HEK293T (cell line): ENCODE measurements around the gene ANTXR1.
"Not testable (repeated sequence)": the region's sequence is repeated elsewhere in the genome, so short reads cannot be mapped to it uniquely, and the experiment has no call there.

Experiments used
- CTCF ChIA-PET: fragments of 350-600 bp; formaldehyde crosslinking; extraction: SDS; loops from one replicate; lab custom pipeline; 2021; ENCODE audit warnings: antibody characterized with exemption, inconsistent platforms; lab: Yijun Ruan, JAX
- POLR2A ChIA-PET: fragments of 350-600 bp; formaldehyde crosslinking; extraction: SDS; loops from one replicate; lab custom pipeline; 2020; ENCODE audit warnings: antibody characterized with exemption, inconsistent platforms; lab: Yijun Ruan, JAX
- DNase-seq: peaks from one replicate; pipeline ENCODE4 v3.0.0; 2012; ENCODE audit warnings: mixed read lengths; ENCODE audit errors: extremely low spot score
- ARNT ChIP-seq: fragments of 450-650 bp; IDR thresholded peaks from 2 replicates; pipeline ENCODE4 v1.6.1; 2017; ENCODE audit warnings: mild to moderate bottlenecking
- BHLHE40 ChIP-seq: fragments of 450-650 bp; IDR thresholded peaks from 2 replicates; pipeline ENCODE4 v1.6.1; 2016; ENCODE audit warnings: mild to moderate bottlenecking, moderate library complexity, borderline replicate concordance
- CTBP1 ChIP-seq: fragments of 450-650 bp; IDR thresholded peaks from 2 replicates; pipeline ENCODE4 v1.6.1; 2016; ENCODE audit warnings: borderline replicate concordance
- ELF4 ChIP-seq: fragments of 450-650 bp; IDR thresholded peaks from 2 replicates; pipeline ENCODE4 v1.6.1; 2017; ENCODE audit warnings: antibody characterized with exemption
- FOXA1 ChIP-seq: fragments of 450-650 bp; IDR thresholded peaks from 2 replicates; pipeline ENCODE4 v1.6.1; 2016; ENCODE audit warnings: mild to moderate bottlenecking
- FOXK2 ChIP-seq: fragments of 450-650 bp; IDR thresholded peaks from 2 replicates; pipeline ENCODE4 v1.6.1; 2016; ENCODE audit warnings: mild to moderate bottlenecking
- FOXM1 ChIP-seq: fragments of 450-650 bp; IDR thresholded peaks from 2 replicates; pipeline ENCODE4 v1.6.1; 2017; ENCODE audit warnings: mild to moderate bottlenecking, borderline replicate concordance
- HDGF ChIP-seq: fragments of 450-650 bp; IDR thresholded peaks from 2 replicates; pipeline ENCODE4 v1.6.1; 2017; ENCODE audit warnings: antibody characterized with exemption, borderline replicate concordance
- L3MBTL2 ChIP-seq: fragments of 450-650 bp; conservative IDR thresholded peaks from 2 replicates; pipeline ENCODE4 v1.6.1; 2016; ENCODE audit warnings: mild to moderate bottlenecking
- LEF1 ChIP-seq: fragments of 450-650 bp; IDR thresholded peaks from 2 replicates; pipeline ENCODE4 v1.6.1; 2017; ENCODE audit warnings: mild to moderate bottlenecking, borderline replicate concordance
- NFRKB ChIP-seq: fragments of 450-650 bp; IDR thresholded peaks from 2 replicates; pipeline ENCODE4 v1.6.1; 2016; ENCODE audit warnings: mild to moderate bottlenecking, moderate library complexity
- SP1 ChIP-seq: fragments of 450-650 bp; IDR thresholded peaks from 2 replicates; pipeline ENCODE4 v1.6.1; 2017
- SUZ12 ChIP-seq: fragments of 450-650 bp; IDR thresholded peaks from 2 replicates; pipeline ENCODE4 v1.6.1; 2016; ENCODE audit warnings: mild to moderate bottlenecking
- TARDBP ChIP-seq: fragments of 450-650 bp; IDR thresholded peaks from 2 replicates; pipeline ENCODE4 v1.6.1; 2016
- ZNF384 ChIP-seq: fragments of 450-650 bp; IDR thresholded peaks from 2 replicates; pipeline ENCODE4 v1.6.1; 2016
- TF ChIP-seq, protein P1 (sequence below): fragments of 450-650 bp; IDR thresholded peaks from 2 replicates; pipeline ENCODE4 v1.6.1; 2016

ANTXR1 gene

DNA sequence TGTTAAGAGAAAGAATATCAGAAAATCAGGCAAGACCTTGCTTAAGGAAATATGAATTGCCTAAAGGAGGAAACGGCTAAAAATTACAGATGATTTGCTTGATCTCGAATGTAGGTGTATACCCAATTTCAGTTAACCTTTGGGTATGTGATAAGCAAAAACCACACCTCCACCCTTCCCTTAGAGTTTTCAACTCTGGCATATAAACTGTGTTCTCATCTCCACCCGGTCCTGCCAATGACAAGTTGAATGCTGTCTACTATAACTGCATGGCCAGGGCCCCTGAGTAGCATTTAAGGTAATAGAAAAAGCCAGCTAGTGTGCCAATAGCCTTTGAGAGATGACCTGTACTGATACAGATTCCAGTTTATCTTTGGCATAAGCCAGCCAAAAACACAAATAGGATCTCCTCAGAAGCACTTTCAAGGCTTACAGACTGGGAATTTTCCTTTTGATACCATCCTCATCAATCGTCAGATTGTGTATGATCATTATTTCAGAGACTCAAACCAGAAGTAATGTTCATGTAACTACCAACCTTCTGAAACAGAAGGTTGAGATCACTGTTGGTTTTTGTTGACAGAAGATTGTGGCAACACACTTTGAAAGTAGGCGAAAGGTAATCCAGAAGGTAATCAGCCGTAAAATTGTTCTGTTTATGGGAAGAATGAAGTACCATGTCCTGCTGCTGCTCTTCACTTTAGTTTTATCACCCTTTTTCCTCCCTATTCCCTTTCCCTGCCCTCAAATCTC is 211.0 kb downstream of the ANTXR1 start:
- POLR2A ChIA-PET: no interaction called here
- CTCF ChIA-PET: interaction anchor here (0.6 kb wide), 1 partner anchor 107 kb away, joined by 3 read pairs; no protein-coding TSS in a partner anchor
- TF ChIP-seq BHLHE40: no peak
- TF ChIP-seq SP1: no peak
- TF ChIP-seq SUZ12: no peak
- TF ChIP-seq ELF4: no peak
- TF ChIP-seq CTBP1: no peak
- TF ChIP-seq ZNF384: no peak
- no peak for TF ChIP-seq TARDBP
- no peak for TF ChIP-seq FOXM1
- TF ChIP-seq FOXA1: no peak
- no peak for TF ChIP-seq FOXK2
- no peak for TF ChIP-seq ARNT
- no peak for TF ChIP-seq NFRKB
- no peak for TF ChIP-seq LEF1
- no peak for DNase-seq

DNA sequence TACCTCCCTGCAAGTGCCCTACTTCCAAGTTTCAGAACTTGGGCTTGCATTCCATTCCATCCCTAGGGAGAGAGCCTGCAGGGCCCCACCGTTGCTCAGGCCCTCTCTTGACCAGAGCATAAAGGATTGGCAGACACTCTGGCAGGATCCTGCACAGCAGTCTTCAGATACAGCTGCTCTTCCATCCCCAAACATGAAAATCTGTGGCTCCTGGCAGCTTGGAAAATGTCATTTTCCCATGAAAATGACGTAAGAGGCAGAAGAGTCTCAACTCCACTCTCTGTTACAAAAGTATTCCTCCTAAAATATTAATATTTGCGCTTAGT is 211.5 kb downstream of the ANTXR1 start:
- TF ChIP-seq FOXM1 (no peak), FOXA1 (no peak), NFRKB (no peak), ELF4 (no peak), CTBP1 (no peak), SP1 (no peak), TARDBP (no peak), SUZ12 (no peak), ZNF384 (no peak), HDGF (no peak), LEF1 (no peak)
- TF ChIP-seq, protein P1, sequence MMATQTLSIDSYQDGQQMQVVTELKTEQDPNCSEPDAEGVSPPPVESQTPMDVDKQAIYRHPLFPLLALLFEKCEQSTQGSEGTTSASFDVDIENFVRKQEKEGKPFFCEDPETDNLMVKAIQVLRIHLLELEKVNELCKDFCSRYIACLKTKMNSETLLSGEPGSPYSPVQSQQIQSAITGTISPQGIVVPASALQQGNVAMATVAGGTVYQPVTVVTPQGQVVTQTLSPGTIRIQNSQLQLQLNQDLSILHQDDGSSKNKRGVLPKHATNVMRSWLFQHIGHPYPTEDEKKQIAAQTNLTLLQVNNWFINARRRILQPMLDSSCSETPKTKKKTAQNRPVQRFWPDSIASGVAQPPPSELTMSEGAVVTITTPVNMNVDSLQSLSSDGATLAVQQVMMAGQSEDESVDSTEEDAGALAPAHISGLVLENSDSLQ: no peak
- ChIA-PET CTCF (interaction anchor here (0.6 kb wide), 1 partner anchor 107 kb away, joined by 3 read pairs; no protein-coding TSS in a partner anchor), POLR2A (no interaction called here)
- peak; percentile 17 for DNase-seq

- ChIA-PET CTCF (no interaction called here), POLR2A (no interaction called here)
- DNase-seq: no peak
Measured at GRCh38 chr2:69225933-69226332, 213.0 kb downstream of the ANTXR1 start.

GRCh38 chr2:69226903-69227302 is 213.9 kb downstream of the ANTXR1 start:
- POLR2A ChIA-PET: no interaction called here
- CTCF ChIA-PET: no interaction called here
- no peak for DNase-seq
- TF ChIP-seq ZNF384 (no peak), BHLHE40 (no peak), ELF4 (no peak), CTBP1 (no peak), SP1 (no peak), TARDBP (no peak), HDGF (no peak), FOXM1 (no peak), FOXK2 (no peak), ARNT (no peak), SUZ12 (no peak), L3MBTL2 (no peak), NFRKB (no peak), LEF1 (no peak), FOXA1 (no peak)
- TF ChIP-seq, protein P1: no peak

More at GRCh38 chr2:69225933-69226332, 213.0 kb downstream of the ANTXR1 start:
- no peak for TF ChIP-seq FOXA1
- TF ChIP-seq TARDBP: no peak
- TF ChIP-seq LEF1: no peak
- TF ChIP-seq CTBP1: no peak

GRCh38 chr2:69227716-69228115 is 214.7 kb downstream of the ANTXR1 start:
- ChIA-PET POLR2A (no interaction called here), CTCF (no interaction called here)
- TF ChIP-seq CTBP1 (no peak), ZNF384 (no peak), BHLHE40 (no peak), SP1 (no peak), NFRKB (no peak), L3MBTL2 (no peak), LEF1 (no peak), SUZ12 (no peak), ARNT (no peak), FOXM1 (no peak), ELF4 (no peak), FOXA1 (no peak)
- TF ChIP-seq, protein P1: no peak
- DNase-seq: no peak

DNA sequence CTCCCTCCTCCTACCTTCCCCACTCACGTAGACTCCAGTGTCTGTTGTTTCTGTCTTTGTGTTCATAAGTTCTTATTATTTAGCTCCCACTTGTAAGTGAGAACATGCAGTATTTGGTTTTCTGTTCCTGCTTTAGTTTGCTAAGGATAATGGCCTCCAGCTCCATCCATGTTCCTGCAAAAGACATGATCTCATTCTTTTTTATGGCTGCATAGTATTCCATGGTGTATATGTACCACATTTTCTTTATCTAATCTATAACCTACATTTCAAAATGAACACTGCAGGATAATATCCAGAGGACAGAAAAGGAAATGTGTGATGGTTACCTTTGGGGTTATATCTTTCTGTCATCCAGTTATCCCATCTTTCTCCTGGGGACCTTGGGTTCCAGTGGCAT is 218.0 kb downstream of the ANTXR1 start:
- CTCF ChIA-PET, POLR2A ChIA-PET: not testable (repeated sequence)

More for the DNA sequence above, 218.0 kb downstream of the ANTXR1 start:
- not testable (repeated sequence) for DNase-seq
